ENCODE data around the gene HIVEP3.

The HIVEP3 gene

GRCh38 chr1:41483001-41483850, 435.5 kb downstream of the HIVEP3 start:
- DNase-seq (ENCODE audit: low spot score), result no peak

- DNase-seq (ENCODE audit: low spot score), result no peak
Observed at GRCh38 chr1:41482001-41482765, 436.5 kb downstream of the HIVEP3 start.

GRCh38 chr1:41481109-41481775, 437.5 kb downstream of the HIVEP3 start:
- DNase-seq (ENCODE audit: low spot score), result no peak

- no peak for DNase-seq (ENCODE audit: low spot score)
Observed at GRCh38 chr1:41480204-41481108, 438.3 kb downstream of the HIVEP3 start.

GRCh38 chr1:41479808-41480160, 438.9 kb downstream of the HIVEP3 start:
- DNase-seq (ENCODE audit: low spot score), result no peak

- peak; percentile 87 for DNase-seq (ENCODE audit: low spot score)
Observed at GRCh38 chr1:41479000-41479807, 439.5 kb downstream of the HIVEP3 start.

GRCh38 chr1:41478118-41478748, 440.5 kb downstream of the HIVEP3 start:
- no peak for DNase-seq (ENCODE audit: low spot score)

- DNase-seq (ENCODE audit: low spot score), result peak; percentile 37
Observed at GRCh38 chr1:41476807-41477361, 441.8 kb downstream of the HIVEP3 start.

- DNase-seq (ENCODE audit: low spot score), result peak; percentile 52
Observed at GRCh38 chr1:41475859-41476567, 442.7 kb downstream of the HIVEP3 start.

GRCh38 chr1:41475346-41475745, 443.4 kb downstream of the HIVEP3 start:
- no peak for DNase-seq (ENCODE audit: low spot score)

- peak; percentile 35 for DNase-seq (ENCODE audit: low spot score)
Observed at GRCh38 chr1:41474490-41475271, 444.0 kb downstream of the HIVEP3 start.

GRCh38 chr1:41473738-41474362, 444.9 kb downstream of the HIVEP3 start:
- DNase-seq (ENCODE audit: low spot score), result no peak

GRCh38 chr1:41471658-41472057, 447.1 kb downstream of the HIVEP3 start:
- DNase-seq (ENCODE audit: low spot score), result no peak

- DNase-seq (ENCODE audit: low spot score), result no peak
Observed at GRCh38 chr1:41469706-41470105, 449.0 kb downstream of the HIVEP3 start.

- DNase-seq (ENCODE audit: low spot score), result no peak
Observed at GRCh38 chr1:41468122-41468762, 450.5 kb downstream of the HIVEP3 start.

GRCh38 chr1:41467673-41468072, 451.0 kb downstream of the HIVEP3 start:
- no peak for DNase-seq (ENCODE audit: low spot score)

- DNase-seq (ENCODE audit: low spot score), result no peak
Observed at GRCh38 chr1:41466146-41466545, 452.6 kb downstream of the HIVEP3 start.

GRCh38 chr1:41465741-41466140, 453.0 kb downstream of the HIVEP3 start:
- no peak for DNase-seq (ENCODE audit: low spot score)
